Measurements from ENCODE around the gene TMEM61. TPM values are rescaled to one million over a fixed set of nuclear protein-coding genes. Genes with fewer than 3 reads are reported as not detected.

TMEM61 gene
- total and polyA plus RNA-seq, 2 donors (not counting 1 experiment from before 2014, with no cell fraction given): not detected

GRCh38 chr1:54977533-54978297, 2.7 kb upstream of the TMEM61 start:
- Histone ChIP-seq H2AFZ (ENCODE audit: insufficient read depth, low read depth, low read length, poor library complexity, severe bottlenecking) (no peak overlapping the region), H3K4me1 (ENCODE audit: control insufficient read depth in 2 of 2, insufficient read depth in 2 of 2, low read length in 2 of 2) (no peaks in the 10 kb centered on the region), H3K27ac (ENCODE audit: low read length in 2 of 2) (no peak overlapping the region), H3K27me3 (replicated peaks in 1 of 4; ENCODE audit: control extremely low read depth in 1 of 4, control insufficient read depth in 3 of 4, insufficient read depth in 4 of 4, low read length in 3 of 4) (peaks cover 0 to 13% (median 2%) of the 10 kb centered on the region in 4 experiments), H3K4me2 (replicated peaks; ENCODE audit: low read depth, low read length, poor library complexity, severe bottlenecking) (no peak overlapping the region), H3K9me3 (ENCODE audit: control extremely low read depth in 1 of 3, control insufficient read depth in 2 of 3, insufficient read depth in 1 of 3, low read length in 2 of 3) (no peaks in the 10 kb centered on the region), H4K20me1 (ENCODE audit: control insufficient read depth, insufficient read depth, low read length, poor library complexity, severe bottlenecking) (no peaks in the 10 kb centered on the region), H3K9ac (ENCODE audit: low read length) (no peak overlapping the region), H3K4me3 (ENCODE audit: control extremely low read depth in 1 of 5, extremely low read depth in 1 of 5, insufficient read depth in 1 of 5, low read depth in 2 of 5, low read length in 4 of 5) (no peak overlapping the region), H3K36me3 (replicated peaks in 1 of 2; ENCODE audit: control extremely low read depth in 1 of 2, control insufficient read depth in 1 of 2, extremely low read depth in 1 of 2, insufficient read depth in 2 of 2, low read length in 1 of 2) (no peaks in the 10 kb centered on the region), H3K79me2 (ENCODE audit: control insufficient read depth, insufficient read depth, low read length) (no peaks in the 10 kb centered on the region)
- H3K4me3 Mint-ChIP-seq: no peak overlapping the region
- ATAC-seq (ENCODE audit: low read depth): no peak
- POLR2A ChIA-PET: no interaction called here
- H3K27ac Mint-ChIP-seq: no peak overlapping the region
- intact Hi-C loops (cut with micrococcal nuclease): no loop called here
- TF ChIP-seq EZH2 (IDR thresholded peaks at IDR 0.05; ENCODE audit: borderline replicate concordance, insufficient read depth, low read depth, low read length, poor library complexity, severe bottlenecking) (no peak), CTCF (IDR thresholded peaks at IDR 0.05) (no peak)
- DNase-seq: no peak
- H3K9me3 Mint-ChIP-seq (ENCODE audit: insufficient read depth): no peaks in the 10 kb centered on the region
- 83% methylated on average over 3 of the region's 5 CpGs for WGBS (ENCODE audit: insufficient coverage)
- peaks cover 45% of the 10 kb centered on the region for H3K27me3 Mint-ChIP-seq
- no peaks in the 10 kb centered on the region for H3K4me1 Mint-ChIP-seq
- CTCF ChIA-PET: no interaction called here

- Mint-ChIP-seq H3K9me3 (ENCODE audit: insufficient read depth) (no peaks in the 10 kb centered on the region), H3K4me1 (no peaks in the 10 kb centered on the region)
- H3K4me3 ChIP-seq (ENCODE audit: control extremely low read depth in 1 of 5, extremely low read depth in 1 of 5, insufficient read depth in 1 of 5, low read depth in 2 of 5, low read length in 4 of 5): no peak overlapping the region
Measured at GRCh38 chr1:54978528-54979326, 1.7 kb upstream of the TMEM61 start.

More at GRCh38 chr1:54978528-54979326, 1.7 kb upstream of the TMEM61 start:
- peaks cover 45% of the 10 kb centered on the region for H3K27me3 Mint-ChIP-seq
- no peak overlapping the region for H3K4me2 ChIP-seq (replicated peaks; ENCODE audit: low read depth, low read length, poor library complexity, severe bottlenecking)
- H3K27ac ChIP-seq (ENCODE audit: low read length in 2 of 2): no peak overlapping the region
- no peaks in the 10 kb centered on the region for H3K79me2 ChIP-seq (ENCODE audit: control insufficient read depth, insufficient read depth, low read length)
- no peaks in the 10 kb centered on the region for H3K4me1 ChIP-seq (ENCODE audit: control insufficient read depth in 2 of 2, insufficient read depth in 2 of 2, low read length in 2 of 2)
- no peaks in the 10 kb centered on the region for H4K20me1 ChIP-seq (ENCODE audit: control insufficient read depth, insufficient read depth, low read length, poor library complexity, severe bottlenecking)
- DNase-seq (no peak), ATAC-seq (ENCODE audit: low read depth) (no peak)
- WGBS (ENCODE audit: insufficient coverage): 95% methylated on average over 7 of the region's 9 CpGs
- CTCF ChIA-PET: no interaction called here
- no peaks in the 10 kb centered on the region for H3K36me3 ChIP-seq (replicated peaks in 1 of 2; ENCODE audit: control extremely low read depth in 1 of 2, control insufficient read depth in 1 of 2, extremely low read depth in 1 of 2, insufficient read depth in 2 of 2, low read length in 1 of 2)
- H3K4me3 Mint-ChIP-seq: no peak overlapping the region
- no peak overlapping the region for H2AFZ ChIP-seq (ENCODE audit: insufficient read depth, low read depth, low read length, poor library complexity, severe bottlenecking)
- H3K9ac ChIP-seq (ENCODE audit: low read length): no peak overlapping the region
- TF ChIP-seq CTCF (IDR thresholded peaks at IDR 0.05): no peak
- no peak for TF ChIP-seq EZH2 (IDR thresholded peaks at IDR 0.05; ENCODE audit: borderline replicate concordance, insufficient read depth, low read depth, low read length, poor library complexity, severe bottlenecking)
- H3K27ac Mint-ChIP-seq: no peak overlapping the region
- POLR2A ChIA-PET: no interaction called here
- H3K9me3 ChIP-seq (ENCODE audit: control extremely low read depth in 1 of 3, control insufficient read depth in 2 of 3, insufficient read depth in 1 of 3, low read length in 2 of 3): no peaks in the 10 kb centered on the region
- H3K27me3 ChIP-seq (replicated peaks in 1 of 4; ENCODE audit: control extremely low read depth in 1 of 4, control insufficient read depth in 3 of 4, insufficient read depth in 4 of 4, low read length in 3 of 4): peaks cover 0 to 11% (median 3%) of the 10 kb centered on the region in 4 experiments
- intact Hi-C loops (cut with micrococcal nuclease): no loop called here
